Tibial artery (tissue), 4 donors: ENCODE results near the gene RAD18.
A peak's percentile ranks its signal among the peaks of the same experiment; 100 is the strongest.

Source experiments
- DNase-seq, 2 donors: peaks; one replicate each; pipeline ENCODE4 v3.0.0-alpha.2; 2019
- H3K27ac ChIP-seq, 2 donors: fragments of 200-600 bp; sonication (generic) in 1 of 2; 1 replicate in 1 of 2; 2 replicates in 1 of 2; pipeline ENCODE4 v1.5.1; 2018 to 2019; ENCODE audit warnings: mild to moderate bottlenecking in 1 of 2
- H3K27me3 ChIP-seq, 2 donors: fragments of 200-600 bp; sonication (generic) in 1 of 2; one replicate each; pipeline versions ENCODE4 v1.5.1 to v1.6.0; 2016 to 2019
- H3K36me3 ChIP-seq, 3 donors: fragments of 200-600 bp; sonication (generic) in 2 of 3; one replicate each; pipeline ENCODE4 v1.5.1; 2016 to 2019; ENCODE audit warnings: mild to moderate bottlenecking in 2 of 3
- H3K4me1 ChIP-seq, 4 donors: fragments of 200-600 bp; sonication (generic) in 2 of 4; 1 replicate in 3 of 4; 2 replicates in 1 of 4; pipeline ENCODE4 v1.5.1; 2016 to 2019
- H3K4me3 ChIP-seq, 2 donors: fragments of 200-600 bp; sonication (generic) in 1 of 2; 1 replicate in 1 of 2; 2 replicates in 1 of 2; pipeline ENCODE4 v1.5.1; 2018 to 2019; ENCODE audit warnings: mild to moderate bottlenecking in 2 of 2
- H3K9me3 ChIP-seq, 3 donors: fragments of 200-600 bp; sonication (generic) in 1 of 3; one replicate each; pipeline ENCODE4 v1.5.1; 2016 to 2019
- intact Hi-C: fragments of 100-400 bp; cut with DNase I; formaldehyde crosslinking; loops from one replicate; pipeline ENCODE4 v1.15.0; 2023; ENCODE audit warnings: low total_unique reads
- TF ChIP-seq, protein P1 (sequence below), 2 experiments: fragments of 200-600 bp in 1 of 2; fragments of 450-650 bp in 1 of 2; IDR thresholded peaks; one replicate each; pipeline ENCODE4 v1.5.1; 2017 to 2019; ENCODE audit warnings: antibody characterized with exemption in 2 of 2, mild to moderate bottlenecking in 1 of 2, moderate library complexity in 1 of 2

RAD18 gene

DNA sequence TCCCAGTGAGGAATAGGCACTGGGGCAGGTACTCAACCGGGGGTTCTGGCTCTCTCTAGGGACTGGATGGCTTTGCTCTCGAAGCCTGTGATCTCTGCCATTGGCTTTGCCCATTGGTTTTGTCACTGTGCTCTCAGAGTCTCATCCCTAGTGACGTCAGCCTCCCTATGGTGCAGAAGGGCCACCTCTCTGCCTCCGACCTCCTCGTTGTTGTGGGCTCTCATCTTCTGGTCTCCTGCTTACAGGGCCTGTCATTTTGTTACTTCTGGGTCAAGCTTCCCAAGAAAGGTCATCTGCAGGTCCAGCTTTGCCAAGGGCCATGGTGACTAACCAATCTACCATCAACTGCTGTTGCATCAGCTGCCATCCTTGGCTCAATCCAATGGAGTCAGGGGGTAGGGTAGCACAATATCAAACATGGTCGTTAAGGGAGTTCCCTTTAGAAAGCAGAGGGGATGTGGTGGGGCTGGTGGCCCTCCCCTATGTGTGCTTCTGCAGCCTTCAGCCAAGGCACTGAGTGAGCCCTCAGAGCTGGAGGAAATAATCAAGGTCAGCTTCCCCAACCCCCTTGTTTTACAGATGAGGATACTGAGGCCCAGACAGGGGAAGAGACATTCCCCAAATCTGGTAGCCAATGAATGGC lies 13.4 kb upstream of the RAD18 start:
- TF ChIP-seq, protein P1, sequence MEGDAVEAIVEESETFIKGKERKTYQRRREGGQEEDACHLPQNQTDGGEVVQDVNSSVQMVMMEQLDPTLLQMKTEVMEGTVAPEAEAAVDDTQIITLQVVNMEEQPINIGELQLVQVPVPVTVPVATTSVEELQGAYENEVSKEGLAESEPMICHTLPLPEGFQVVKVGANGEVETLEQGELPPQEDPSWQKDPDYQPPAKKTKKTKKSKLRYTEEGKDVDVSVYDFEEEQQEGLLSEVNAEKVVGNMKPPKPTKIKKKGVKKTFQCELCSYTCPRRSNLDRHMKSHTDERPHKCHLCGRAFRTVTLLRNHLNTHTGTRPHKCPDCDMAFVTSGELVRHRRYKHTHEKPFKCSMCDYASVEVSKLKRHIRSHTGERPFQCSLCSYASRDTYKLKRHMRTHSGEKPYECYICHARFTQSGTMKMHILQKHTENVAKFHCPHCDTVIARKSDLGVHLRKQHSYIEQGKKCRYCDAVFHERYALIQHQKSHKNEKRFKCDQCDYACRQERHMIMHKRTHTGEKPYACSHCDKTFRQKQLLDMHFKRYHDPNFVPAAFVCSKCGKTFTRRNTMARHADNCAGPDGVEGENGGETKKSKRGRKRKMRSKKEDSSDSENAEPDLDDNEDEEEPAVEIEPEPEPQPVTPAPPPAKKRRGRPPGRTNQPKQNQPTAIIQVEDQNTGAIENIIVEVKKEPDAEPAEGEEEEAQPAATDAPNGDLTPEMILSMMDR (IDR thresholded peaks at IDR 0.05): no peak
- intact Hi-C loops: no loop called here
- H3K27me3 ChIP-seq: peaks cover 0 to 4% of the 10 kb centered on the region in 2 donors
- no peak overlapping the region for H3K27ac ChIP-seq
- no peak overlapping the region for H3K4me3 ChIP-seq
- H3K4me1 ChIP-seq: no peaks in the 10 kb centered on the region
- DNase-seq: no peak
- no peaks in the 10 kb centered on the region for H3K36me3 ChIP-seq
- H3K9me3 ChIP-seq: peaks cover 0 to 14% (median 10%) of the 10 kb centered on the region in 3 donors

DNA sequence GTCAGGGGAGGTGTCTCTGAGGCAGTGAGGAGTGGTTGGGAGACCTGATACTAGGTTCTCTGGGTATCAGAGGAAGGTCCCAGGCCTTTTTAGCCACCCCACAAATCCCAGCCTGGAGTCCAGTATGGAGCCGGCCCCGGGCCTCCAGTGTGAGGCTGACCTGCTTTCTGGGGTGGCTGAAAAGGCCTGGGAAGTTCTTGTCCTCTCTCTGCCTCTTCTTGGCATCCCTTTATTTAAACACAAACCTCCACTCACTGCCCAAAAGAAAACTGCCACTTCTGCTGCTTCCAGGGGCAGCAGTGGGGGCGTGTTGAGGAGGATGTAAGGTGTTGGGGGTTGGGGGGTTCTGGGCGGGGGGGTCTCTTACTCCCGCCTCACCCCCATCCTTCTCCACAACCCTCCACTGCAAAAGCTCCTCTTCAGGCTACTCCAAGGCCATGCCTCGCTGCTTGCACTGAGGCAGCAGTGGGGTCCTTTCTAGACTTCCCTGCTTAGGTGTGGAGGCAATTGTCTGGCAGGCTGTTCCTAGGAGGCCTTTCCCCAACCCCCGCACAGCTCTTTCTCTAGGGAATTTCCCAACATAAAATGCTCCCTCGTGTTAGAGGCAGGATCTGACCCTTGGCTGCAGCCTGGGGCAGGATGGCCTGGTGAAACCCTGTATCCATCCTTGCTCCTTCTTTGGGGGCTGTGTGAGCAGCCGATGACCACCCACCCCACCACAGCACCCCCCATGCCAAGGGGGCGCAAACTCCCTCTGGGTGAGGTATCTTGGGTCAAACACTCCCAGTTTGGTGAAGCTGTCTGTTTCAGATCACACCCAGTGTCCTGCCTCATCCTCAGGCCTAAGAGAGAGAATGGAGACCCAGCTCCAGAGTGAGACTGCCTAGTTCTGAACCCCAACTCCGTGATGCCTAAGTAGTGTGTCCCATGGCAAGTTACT lies 12.1 kb upstream of the RAD18 start:
- intact Hi-C loops: no loop called here
- TF ChIP-seq, protein P1 (IDR thresholded peaks at IDR 0.05): no peak

DNA sequence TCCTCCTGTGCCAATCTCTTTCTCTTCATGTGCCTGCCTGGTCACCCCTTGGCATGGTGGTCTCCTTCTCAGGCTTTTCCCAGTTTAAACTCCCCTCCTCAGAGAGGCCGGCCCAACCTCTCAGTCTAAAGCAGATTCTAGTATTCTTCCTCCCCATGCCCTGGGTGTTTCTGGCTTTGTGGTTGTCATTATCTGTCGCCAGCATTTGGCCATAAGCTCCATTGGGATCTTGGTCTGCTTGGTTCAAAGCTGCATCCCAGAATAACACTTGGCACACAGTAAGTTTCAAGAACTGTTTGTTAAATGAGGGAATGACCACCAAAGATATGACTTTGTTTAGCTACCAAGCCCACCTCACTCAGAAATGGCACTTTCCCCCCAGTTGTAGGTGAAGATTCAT lies 11.2 kb upstream of the RAD18 start:
- intact Hi-C loops: loop anchor here (5.0 kb wide), 2 partner anchors 93 to 328 kb away; no protein-coding TSS in a partner anchor
- Histone ChIP-seq H3K36me3 (no peaks in the 10 kb centered on the region), H3K4me1 (peaks cover 0 to 4% (median 0%) of the 10 kb centered on the region in 4 donors), H3K27me3 (peaks cover 0 to 7% of the 10 kb centered on the region in 2 donors), H3K4me3 (no peak overlapping the region), H3K9me3 (peaks cover 0 to 10% (median 8%) of the 10 kb centered on the region in 3 donors), H3K27ac (no peak overlapping the region)
- TF ChIP-seq, protein P1 (IDR thresholded peaks at IDR 0.05): no peak
- DNase-seq: no peak

More for the DNA sequence above, 12.1 kb upstream of the RAD18 start:
- peaks cover 0 to 6% of the 10 kb centered on the region in 2 donors for H3K27me3 ChIP-seq
- peaks cover 0 to 14% (median 10%) of the 10 kb centered on the region in 3 donors for H3K9me3 ChIP-seq
- peaks cover 0 to 4% (median 0%) of the 10 kb centered on the region in 4 donors for H3K4me1 ChIP-seq
- H3K36me3 ChIP-seq: no peaks in the 10 kb centered on the region
- no peak for DNase-seq
- no peak overlapping the region for H3K27ac ChIP-seq
- no peak overlapping the region for H3K4me3 ChIP-seq

DNA sequence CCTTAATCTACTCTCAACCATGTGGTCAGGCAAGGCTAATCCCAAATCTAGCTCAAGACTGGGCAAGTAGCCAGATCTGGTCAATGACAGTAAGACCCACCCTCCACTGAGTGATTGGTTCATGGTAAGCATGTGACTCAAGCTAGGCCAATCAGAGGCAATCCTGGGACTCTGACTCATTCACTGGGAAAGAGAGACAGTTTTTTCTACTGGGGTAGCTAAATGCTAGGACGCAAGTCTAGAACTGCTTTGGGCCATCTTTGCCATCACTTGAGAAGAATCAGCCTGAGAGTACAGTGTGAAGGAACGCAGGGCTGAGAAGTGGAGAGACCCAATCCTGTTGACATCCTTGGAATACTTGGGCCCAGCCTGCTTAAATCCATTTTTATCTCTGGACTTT lies 9.4 kb upstream of the RAD18 start:
- TF ChIP-seq, protein P1 (IDR thresholded peaks at IDR 0.05): no peak
- H3K27me3 ChIP-seq: peaks cover 0 to 18% of the 10 kb centered on the region in 2 donors
- DNase-seq: no peak
- no peaks in the 10 kb centered on the region for H3K9me3 ChIP-seq
- intact Hi-C loops: loop anchor here (5.0 kb wide), 2 partner anchors 95 to 330 kb away; no protein-coding TSS in a partner anchor
- H3K36me3 ChIP-seq: no peaks in the 10 kb centered on the region
- no peak overlapping the region for H3K4me3 ChIP-seq
- peaks cover 0 to 4% (median 0%) of the 10 kb centered on the region in 4 donors for H3K4me1 ChIP-seq
- no peak overlapping the region for H3K27ac ChIP-seq

DNA sequence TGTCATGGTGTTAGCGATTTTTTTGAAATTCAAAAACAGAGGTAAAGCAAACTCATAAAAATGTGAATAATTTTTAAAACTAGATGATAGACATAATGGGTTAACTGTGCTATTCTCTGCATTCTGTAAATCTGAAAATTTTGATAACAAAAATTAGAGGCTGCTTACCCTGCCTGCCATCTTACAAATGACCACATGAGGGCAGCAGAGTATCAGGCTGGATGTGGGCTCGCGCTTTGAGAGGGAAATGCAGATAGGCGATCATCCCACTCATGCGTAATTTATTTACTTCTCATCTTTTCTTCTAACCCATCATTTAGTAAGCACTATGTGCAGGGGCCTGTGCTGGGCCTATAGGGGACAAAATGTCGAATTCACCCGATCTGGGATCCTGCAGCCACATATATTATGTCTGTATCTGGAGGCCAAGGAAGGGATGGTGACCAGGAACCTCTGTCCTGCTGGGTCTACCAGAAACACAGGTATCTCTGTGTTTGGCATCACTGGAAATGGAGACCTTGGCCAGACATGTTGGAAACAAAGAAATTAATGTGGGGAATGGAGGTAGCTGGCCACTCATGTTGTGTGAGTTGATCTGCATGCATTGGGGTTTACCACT lies 7.8 kb upstream of the RAD18 start:
- DNase-seq: peak in 1 of 2 donors; percentile 54
- peaks cover 0 to 15% of the 10 kb centered on the region in 2 donors for H3K27me3 ChIP-seq
- intact Hi-C loops: loop anchor here (5.0 kb wide), 2 partner anchors 96 to 331 kb away; no protein-coding TSS in a partner anchor
- H3K9me3 ChIP-seq: no peaks in the 10 kb centered on the region
- peaks cover 0 to 4% (median 0%) of the 10 kb centered on the region in 4 donors for H3K4me1 ChIP-seq
- no peaks in the 10 kb centered on the region for H3K36me3 ChIP-seq
- H3K27ac ChIP-seq: no peak overlapping the region
- TF ChIP-seq, protein P1 (IDR thresholded peaks at IDR 0.05): peak; percentile 97 to 99
- H3K4me3 ChIP-seq: no peak overlapping the region
